Mucosa of descending colon (tissue), 3 donors: ENCODE measurements around the gene PON2. TPM values are rescaled to one million over a fixed set of nuclear protein-coding genes. Genes with fewer than 3 reads are reported as not detected.

ENCODE experiments used
- ATAC-seq: fragments of 200-7000 bp; cut with Tn5 transposase; one replicate; pipeline ENCODE4 v1.9.1; 2020; ENCODE audit warnings: mild to moderate bottlenecking, moderate library complexity
- DNase-seq, 3 donors: peaks; one replicate each; pipeline ENCODE4 v3.0.0-alpha.2; 2020
- H3K36me3 ChIP-seq: fragments of 200-600 bp; one replicate; pipeline ENCODE4 v1.8.0; 2021; ENCODE audit warnings: low read depth, mild to moderate bottlenecking
- H3K4me1 ChIP-seq: fragments of 200-600 bp; one replicate; pipeline ENCODE4 v1.8.0; 2021; ENCODE audit warnings: low read depth, mild to moderate bottlenecking
- H3K4me3 ChIP-seq: fragments of 200-600 bp; one replicate; pipeline ENCODE4 v1.8.0; 2021; ENCODE audit warnings: mild to moderate bottlenecking
- H3K9me3 ChIP-seq: fragments of 200-600 bp; one replicate; pipeline ENCODE4 v1.8.0; 2021; ENCODE audit warnings: mild to moderate bottlenecking
- intact Hi-C, 2 donors: fragments of 100-400 bp; cut with DNase I in 1 of 2; cut with micrococcal nuclease in 1 of 2; formaldehyde crosslinking; loops; one replicate each; pipeline versions ENCODE4 v1.11.0 to v1.11.1; 2022; cut with DNase I, micrococcal nuclease
- total RNA-seq, 3 donors: library from RNA; stranded (reverse); fragmentation: NEBNext Ultra II Directional in 2 of 3; extraction: Animal tissue kit (Norgen Biotek cat#: 25700) in 2 of 3; gene quantifications; one replicate each; pipeline versions ENCODE4 v1.2.1 to v1.2.4, GENCODE V29; 2021 to 2023
- TF ChIP-seq, protein P1 (sequence below): fragments of 200-600 bp; IDR thresholded peaks from one replicate; pipeline ENCODE4 v1.8.0; 2022; ENCODE audit warnings: antibody characterized with exemption, mild to moderate bottlenecking
- donor health status: DM: no; HTN: no; CAD: no; lungs with moderate emphysema.
- donor health status: DM: no; HTN: no; CAD: no.
- donor health status: DM: no; HTN: yes; CAD: no.

The PON2 gene
- total RNA-seq, 3 donors from 2014 or later, result 95.9 to 140 (median 129) TPM

DNA sequence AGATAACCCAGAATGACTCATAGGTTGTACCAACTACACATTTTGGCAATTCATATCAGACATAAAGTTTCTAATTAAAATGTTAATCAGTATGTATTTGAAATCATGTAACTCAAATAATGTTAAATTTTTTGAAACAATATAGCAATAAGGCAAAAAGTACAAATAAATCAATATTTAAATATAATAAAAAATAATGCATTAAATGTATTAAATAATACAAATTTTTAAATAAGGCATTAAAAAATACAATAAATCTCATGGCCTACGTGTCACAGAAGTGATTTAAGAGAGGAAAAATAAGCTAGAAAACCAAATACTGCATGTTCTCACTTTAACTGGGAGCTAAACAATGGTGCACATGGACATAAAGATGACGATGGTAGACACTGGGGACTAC is 9.1 kb downstream of the PON2 start:
- Histone ChIP-seq H3K4me3 (no peak overlapping the region), H3K36me3 (no peaks in the 10 kb centered on the region), H3K4me1 (peaks cover 5% of the 10 kb centered on the region), H3K9me3 (no peaks in the 10 kb centered on the region)
- TF ChIP-seq, protein P1, sequence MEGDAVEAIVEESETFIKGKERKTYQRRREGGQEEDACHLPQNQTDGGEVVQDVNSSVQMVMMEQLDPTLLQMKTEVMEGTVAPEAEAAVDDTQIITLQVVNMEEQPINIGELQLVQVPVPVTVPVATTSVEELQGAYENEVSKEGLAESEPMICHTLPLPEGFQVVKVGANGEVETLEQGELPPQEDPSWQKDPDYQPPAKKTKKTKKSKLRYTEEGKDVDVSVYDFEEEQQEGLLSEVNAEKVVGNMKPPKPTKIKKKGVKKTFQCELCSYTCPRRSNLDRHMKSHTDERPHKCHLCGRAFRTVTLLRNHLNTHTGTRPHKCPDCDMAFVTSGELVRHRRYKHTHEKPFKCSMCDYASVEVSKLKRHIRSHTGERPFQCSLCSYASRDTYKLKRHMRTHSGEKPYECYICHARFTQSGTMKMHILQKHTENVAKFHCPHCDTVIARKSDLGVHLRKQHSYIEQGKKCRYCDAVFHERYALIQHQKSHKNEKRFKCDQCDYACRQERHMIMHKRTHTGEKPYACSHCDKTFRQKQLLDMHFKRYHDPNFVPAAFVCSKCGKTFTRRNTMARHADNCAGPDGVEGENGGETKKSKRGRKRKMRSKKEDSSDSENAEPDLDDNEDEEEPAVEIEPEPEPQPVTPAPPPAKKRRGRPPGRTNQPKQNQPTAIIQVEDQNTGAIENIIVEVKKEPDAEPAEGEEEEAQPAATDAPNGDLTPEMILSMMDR, result no peak
- DNase-seq (no peak), ATAC-seq (no peak)
- intact Hi-C loops, result no loop called here

DNA sequence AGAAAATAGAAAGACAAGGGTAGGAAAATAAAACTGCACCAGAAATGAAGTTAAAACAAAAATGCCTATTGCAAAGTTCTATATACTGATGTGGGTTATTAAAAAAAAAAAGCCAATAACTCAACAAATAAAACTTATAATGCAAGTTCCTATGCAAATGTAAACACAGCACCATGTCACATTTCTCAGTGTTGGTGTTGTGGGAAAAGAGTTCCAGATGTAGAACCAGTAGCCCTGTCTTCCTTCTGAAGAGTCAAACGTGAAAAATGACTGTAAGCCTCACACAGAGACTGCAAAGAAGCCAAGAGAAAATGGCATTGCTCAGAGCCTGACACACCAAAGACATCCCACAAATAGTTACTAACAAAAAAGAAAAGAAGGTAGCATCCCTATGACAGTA is 10.1 kb downstream of the PON2 start:
- no peak overlapping the region for H3K4me3 ChIP-seq
- intact Hi-C loops, result no loop called here
- no peaks in the 10 kb centered on the region for H3K36me3 ChIP-seq
- DNase-seq, result no peak
- no peaks in the 10 kb centered on the region for H3K4me1 ChIP-seq
- H3K9me3 ChIP-seq, result no peaks in the 10 kb centered on the region
- no peak for ATAC-seq
- TF ChIP-seq, protein P1, result no peak

DNA sequence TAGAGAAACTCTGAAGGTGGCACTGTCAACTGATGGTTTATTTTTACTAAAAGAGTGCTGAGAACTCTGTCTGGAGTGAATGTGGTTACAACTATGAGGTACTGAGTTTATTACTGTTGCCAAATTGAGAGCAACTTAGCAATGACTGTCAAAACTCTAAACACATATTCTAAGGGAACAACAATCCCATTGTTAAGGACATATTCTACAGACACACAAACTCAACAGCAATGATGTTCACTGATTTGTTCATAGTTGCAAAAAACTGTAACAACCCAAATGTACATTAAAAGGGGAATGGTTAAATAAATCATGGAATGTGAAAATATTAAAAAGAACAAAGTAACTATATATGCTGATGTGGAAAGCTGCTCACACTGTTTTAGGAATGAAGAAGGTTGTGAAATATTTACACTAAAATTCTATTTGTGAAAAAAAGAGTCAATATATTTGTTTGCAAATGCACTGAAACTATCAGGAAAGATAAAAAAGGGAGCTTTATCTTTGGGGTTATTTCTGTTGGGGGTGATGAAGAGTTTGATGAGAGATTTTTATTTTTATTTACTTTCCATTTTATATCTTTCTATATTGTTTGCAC is 12.9 kb downstream of the PON2 start:
- intact Hi-C loops, result no loop called here
- TF ChIP-seq, protein P1, result no peak
- ATAC-seq, result no peak
- Histone ChIP-seq H3K36me3 (no peaks in the 10 kb centered on the region), H3K4me3 (no peak overlapping the region), H3K4me1 (no peaks in the 10 kb centered on the region), H3K9me3 (no peaks in the 10 kb centered on the region)
- DNase-seq, result no peak

DNA sequence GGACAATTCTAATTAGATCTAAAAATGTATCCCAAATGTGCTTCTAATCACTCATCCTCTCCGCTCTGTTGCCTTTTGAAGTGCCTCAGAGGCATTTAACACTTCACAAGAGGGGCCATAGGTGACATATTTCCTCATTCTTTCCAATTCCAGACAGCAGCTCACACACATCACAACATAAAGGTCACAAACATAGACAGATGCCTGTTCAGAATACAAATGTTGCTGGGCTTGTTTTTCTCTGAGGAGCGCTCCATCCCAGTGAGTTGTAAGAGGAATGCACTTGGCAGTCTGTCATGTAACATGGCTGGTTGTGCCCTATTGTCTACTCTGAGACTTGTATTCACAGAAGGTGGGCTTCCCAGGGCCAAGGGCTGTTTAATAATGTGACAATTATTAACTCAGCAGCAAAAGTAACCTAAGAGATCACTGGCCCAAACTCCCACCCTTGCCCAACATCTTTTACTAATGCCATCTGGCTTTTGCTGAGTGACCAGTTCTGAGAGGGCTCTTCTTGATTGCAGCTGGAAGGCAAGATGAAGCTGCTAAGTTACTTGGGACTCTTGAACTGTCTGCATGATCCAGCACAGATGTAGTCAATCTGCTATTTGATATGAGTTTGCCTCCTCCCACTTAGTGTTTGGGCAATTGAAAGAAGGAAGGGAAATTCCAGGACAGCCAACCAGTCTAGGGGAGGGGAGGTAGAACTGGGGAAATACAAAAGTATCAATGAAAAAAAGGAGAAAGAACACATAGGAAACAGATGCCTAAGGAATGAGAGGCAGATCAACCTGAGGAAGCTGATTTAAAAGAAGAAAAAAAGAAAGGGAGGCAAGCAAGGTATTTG is 13.6 kb downstream of the PON2 start:
- no peak for DNase-seq
- TF ChIP-seq, protein P1, result no peak
- H3K4me1 ChIP-seq, result no peaks in the 10 kb centered on the region
- ATAC-seq, result no peak
- H3K36me3 ChIP-seq, result no peaks in the 10 kb centered on the region
- intact Hi-C loops, result no loop called here
- no peak overlapping the region for H3K4me3 ChIP-seq
- H3K9me3 ChIP-seq, result no peaks in the 10 kb centered on the region

DNA sequence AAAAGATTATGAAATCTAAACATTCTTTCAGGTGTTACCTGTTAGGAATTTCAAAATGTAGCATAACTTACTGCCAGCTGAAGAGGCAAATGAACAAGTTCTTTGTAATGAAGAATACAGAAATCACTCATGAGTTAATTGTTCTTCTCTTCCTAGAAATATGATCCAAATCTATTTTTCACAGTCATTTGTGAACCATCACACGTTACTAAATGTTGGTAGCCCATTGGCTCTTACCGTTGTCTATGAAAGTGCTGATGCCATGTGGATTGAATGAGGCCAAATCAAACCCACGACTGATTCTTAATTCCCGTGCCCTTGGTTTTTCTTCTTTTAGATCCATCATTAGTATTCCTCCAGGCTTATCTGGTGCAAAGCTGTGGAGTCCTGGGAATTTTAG is 22.8 kb downstream of the PON2 start:
- Histone ChIP-seq H3K36me3 (no peaks in the 10 kb centered on the region), H3K9me3 (no peaks in the 10 kb centered on the region), H3K4me3 (no peak overlapping the region), H3K4me1 (no peaks in the 10 kb centered on the region)
- TF ChIP-seq, protein P1, result no peak
- intact Hi-C loops, result no loop called here
- ATAC-seq (no peak), DNase-seq (no peak)
